MCF 10A (cell line): Measurements from ENCODE around the gene DSCAML1. TPM values are rescaled to one million over a fixed set of nuclear protein-coding genes. Genes with fewer than 3 reads are reported as not detected.

Source experiments
- BruUV-seq: library from RNA; stranded (reverse); fragments of 400-500 nt; replicated peaks from 2 replicates; lab custom pipeline; 2021; lab: Mats Ljungman, UMichigan
- CTCF ChIA-PET: fragments of 300-600 bp; sonication (Branson Sonifier 250); formaldehyde crosslinking; extraction: SDS; loops from one replicate; lab custom pipeline; 2021; ENCODE audit warnings: antibody characterized with exemption, inconsistent platforms; lab: Yijun Ruan, JAX
- POLR2A ChIA-PET: fragments of 300-600, 350-650 bp; sonication (Branson Sonifier 250); formaldehyde crosslinking; extraction: SDS; loops from one replicate; lab custom pipeline; 2020; ENCODE audit warnings: antibody characterized with exemption, inconsistent platforms; lab: Yijun Ruan, JAX
- DNase-seq: peaks from one replicate; pipeline ENCODE4 v3.0.0-alpha.2; 2018; ENCODE audit not compliant: unreplicated experiment
- H3K27ac Mint-ChIP-seq: one replicate; pipeline ENCODE4 v1.8.0; 2022; ENCODE audit warnings: mild to moderate bottlenecking, low read depth, mixed read lengths; ENCODE audit not compliant: unreplicated experiment
- H3K27me3 Mint-ChIP-seq: one replicate; pipeline ENCODE4 v1.8.0; 2022; ENCODE audit warnings: mixed read lengths; ENCODE audit not compliant: insufficient read depth, unreplicated experiment
- H3K36me3 Mint-ChIP-seq: one replicate; pipeline ENCODE4 v1.8.0; 2022; ENCODE audit warnings: mild to moderate bottlenecking, moderate library complexity, mixed read lengths; ENCODE audit not compliant: insufficient read depth, unreplicated experiment
- H3K4me1 Mint-ChIP-seq: one replicate; pipeline ENCODE4 v1.8.0; 2022; ENCODE audit warnings: mixed read lengths; ENCODE audit not compliant: insufficient read depth, unreplicated experiment
- H3K4me3 Mint-ChIP-seq: one replicate; pipeline ENCODE4 v1.8.0; 2022; ENCODE audit warnings: mild to moderate bottlenecking, moderate library complexity, mixed read lengths; ENCODE audit not compliant: unreplicated experiment
- H3K9me3 Mint-ChIP-seq: one replicate; pipeline ENCODE4 v1.8.0; 2022; ENCODE audit warnings: mixed read lengths; ENCODE audit not compliant: unreplicated experiment
- CTCF ChIP-seq: fragments of 200-600 bp; IDR thresholded peaks from one replicate; pipeline ENCODE4 v1.8.0; 2022; ENCODE audit warnings: antibody characterized with exemption, mild to moderate bottlenecking; ENCODE audit not compliant: unreplicated experiment
- intact Hi-C: fragments of 100-400 bp; cut with micrococcal nuclease; formaldehyde crosslinking; loops from 2 replicates; pipeline ENCODE4 v1.14.1; 2022
- total RNA-seq: library from RNA; stranded (reverse); gene quantifications from 2 replicates; pipeline ENCODE4 v1.2.3, GENCODE V29; 2022

Gene DSCAML1
- total RNA-seq, 1 experiment from 2014 or later, result not detected

GRCh38 chr11:117823294-117823945 is 26.4 kb upstream of the DSCAML1 start:
- Mint-ChIP-seq H3K27me3 (no peaks in the 10 kb centered on the region), H3K27ac (no peak overlapping the region), H3K4me3 (no peak overlapping the region), H3K9me3 (no peaks in the 10 kb centered on the region), H3K36me3 (no peaks in the 10 kb centered on the region), H3K4me1 (peaks cover 9% of the 10 kb centered on the region)
- DNase-seq, result no peak
- intact Hi-C loops, result no loop called here
- TF ChIP-seq CTCF, result no peak
- POLR2A ChIA-PET, result no interaction called here
- no TSS peak for BruUV-seq
- CTCF ChIA-PET, result interaction anchor here (0.6 to 4.3 kb wide), 12 partner anchors 8 to 398 kb away, joined by 3 to 31 read pairs (median 4); no protein-coding TSS in a partner anchor

- no peak overlapping the region for H3K27ac Mint-ChIP-seq
- no TSS peak for BruUV-seq
- no peaks in the 10 kb centered on the region for H3K9me3 Mint-ChIP-seq
- no peaks in the 10 kb centered on the region for H3K27me3 Mint-ChIP-seq
- H3K4me3 Mint-ChIP-seq, result no peak overlapping the region
- ChIA-PET POLR2A (no interaction called here), CTCF (interaction anchor here (0.6 to 4.3 kb wide), 15 partner anchors 9 to 399 kb away, joined by 3 to 31 read pairs (median 4); no protein-coding TSS in a partner anchor)
- H3K36me3 Mint-ChIP-seq, result no peaks in the 10 kb centered on the region
- intact Hi-C loops, result no loop called here
- DNase-seq, result peak; percentile 40
- peaks cover 18% of the 10 kb centered on the region for H3K4me1 Mint-ChIP-seq
- TF ChIP-seq CTCF, result peak; percentile 28
Measured at GRCh38 chr11:117822074-117823033, 25.3 kb upstream of the DSCAML1 start.

GRCh38 chr11:117821431-117821830 is 24.4 kb upstream of the DSCAML1 start:
- intact Hi-C loops, result no loop called here
- ChIA-PET CTCF (interaction anchor here (0.6 to 4.3 kb wide), 13 partner anchors 12 to 636 kb away, joined by 3 to 31 read pairs (median 5); no protein-coding TSS in a partner anchor), POLR2A (no interaction called here)
- no peak for TF ChIP-seq CTCF
- DNase-seq, result no peak
- no peaks in the 10 kb centered on the region for H3K9me3 Mint-ChIP-seq
- no peak overlapping the region for H3K4me3 Mint-ChIP-seq
- no peaks in the 10 kb centered on the region for H3K27me3 Mint-ChIP-seq
- no peaks in the 10 kb centered on the region for H3K36me3 Mint-ChIP-seq
- no TSS peak for BruUV-seq
- H3K4me1 Mint-ChIP-seq, result peaks cover 18% of the 10 kb centered on the region
- no peak overlapping the region for H3K27ac Mint-ChIP-seq

DNA sequence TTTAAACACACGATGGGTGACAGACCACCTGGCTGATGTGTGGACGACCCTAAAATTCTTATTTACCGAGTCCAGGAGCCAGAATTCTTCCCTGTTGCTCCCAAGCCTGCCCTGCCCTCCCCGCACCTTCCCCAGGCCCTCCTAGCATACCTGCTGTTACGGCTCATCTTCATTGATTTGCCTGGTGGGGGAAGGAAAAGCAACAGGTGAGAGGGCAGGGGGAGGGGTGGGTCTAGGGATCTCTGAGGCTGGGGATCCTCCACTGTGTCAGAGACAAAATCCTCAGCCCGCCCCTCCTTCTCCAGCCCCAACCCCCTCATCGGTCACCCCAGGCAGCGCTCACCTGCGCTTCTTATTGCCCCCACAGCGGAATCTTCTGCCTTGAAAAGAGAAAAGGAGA is 23.5 kb upstream of the DSCAML1 start:
- no peak for DNase-seq
- no peak for TF ChIP-seq CTCF
- CTCF ChIA-PET, result interaction anchor here (0.6 to 6.8 kb wide), 7 partner anchors 13 to 397 kb away, joined by 3 to 173 read pairs (median 8); no protein-coding TSS in a partner anchor
- intact Hi-C loops, result no loop called here
- no peaks in the 10 kb centered on the region for H3K9me3 Mint-ChIP-seq
- BruUV-seq, result no TSS peak
- POLR2A ChIA-PET, result no interaction called here
- H3K4me1 Mint-ChIP-seq, result peaks cover 18% of the 10 kb centered on the region
- H3K36me3 Mint-ChIP-seq, result no peaks in the 10 kb centered on the region
- no peaks in the 10 kb centered on the region for H3K27me3 Mint-ChIP-seq
- H3K27ac Mint-ChIP-seq, result no peak overlapping the region
- no peak overlapping the region for H3K4me3 Mint-ChIP-seq
